ENCODE data around the gene FBXO47. TPM values are rescaled to one million over a fixed set of nuclear protein-coding genes. Genes with fewer than 3 reads are reported as not detected.

The FBXO47 gene
- total and polyA plus RNA-seq, 2 of the 13 experiments (the other 11 are each of a cell fraction or from before 2014, with no cell fraction given) = not detected

DNA sequence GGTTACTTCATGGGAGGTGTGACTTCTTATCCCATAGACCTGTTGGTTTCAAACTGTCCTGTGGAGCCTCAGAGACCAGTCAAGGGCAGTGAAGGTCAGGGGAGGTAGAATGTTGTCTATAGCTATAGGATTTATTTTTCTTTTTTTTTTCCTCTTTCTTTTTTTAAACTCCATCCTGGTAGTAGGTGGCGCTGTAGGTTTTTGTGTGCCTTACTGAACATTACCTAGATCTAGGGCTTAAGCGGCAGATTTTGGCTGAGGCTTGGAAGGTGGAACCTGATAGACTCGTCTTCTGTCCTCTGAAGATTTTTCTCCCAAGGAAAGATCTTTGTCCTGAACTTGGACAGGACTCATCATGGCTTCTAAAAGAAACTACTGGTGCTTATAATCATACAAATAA lies 49.9 kb downstream of the FBXO47 start:
- Histone ChIP-seq H3K27me3 (ENCODE audit: control insufficient read depth in 1 of 2, insufficient read depth in 2 of 2, low read length in 2 of 2) (no peaks in the 10 kb centered on the region), H4K20me1 (ENCODE audit: insufficient read depth, low read length) (no peaks in the 10 kb centered on the region; the same call in 1 of the 2 replicates), H3K36me3 (replicated peaks in 1 of 2; ENCODE audit: control insufficient read depth in 1 of 2, insufficient read depth in 2 of 2, low read length in 2 of 2) (peaks cover 36 to 62% of the 10 kb centered on the region in 2 experiments), H3K4me1 (ENCODE audit: insufficient read depth, low read length) (peaks cover 53% of the 10 kb centered on the region), H3K4me2 (ENCODE audit: low read depth, low read length) (no peak overlapping the region), H3K9me3 (ENCODE audit: low read length) (no peaks in the 10 kb centered on the region), H3K79me2 (ENCODE audit: insufficient read depth, low read length) (no peaks in the 10 kb centered on the region), H3K9ac (ENCODE audit: insufficient read depth, low read depth, low read length) (no peak overlapping the region), H2AFZ (ENCODE audit: low read length) (no peak overlapping the region), H3K27ac (ENCODE audit: extremely low read length, insufficient read depth, low read length) (peak overlapping the region; percentile 30), H3K4me3 (replicated peaks in 1 of 3; ENCODE audit: insufficient read depth in 1 of 3, low read depth in 2 of 3, low read length in 3 of 3) (no peak overlapping the region)
- 98% methylated on average over 3 of the region's 3 CpGs for WGBS (ENCODE audit: low lambda C conversion rate)
- intact Hi-C loops (cut with micrococcal nuclease; ENCODE audit: unreplicated experiment) (loop anchor here (5.0 to 10.0 kb wide), 2 partner anchors 45 to 238 kb away; partner anchors contain the start of genes LASP1 and PLXDC1), in situ Hi-C loops (cut with HindIII; ENCODE audit: extremely low pct_ligation_motif_present, low pct_unique_long_range_greater_than_20kb) (no loop called here)
- DNase-seq (ENCODE audit: low spot score) (no peak), FAIRE-seq (peak; percentile 8), ATAC-seq (no peak)
- POLR2A ChIA-PET = interaction anchor here (5.4 kb wide), 1 partner anchor 47 kb away, joined by 112 read pairs; the partner anchor contains the start of gene LASP1
- TF ChIP-seq ZNF841 (CRISPR knock-in tag; IDR thresholded peaks at IDR 0.05; ENCODE audit: borderline replicate concordance) = no peak
- TF ChIP-seq, protein P1, sequence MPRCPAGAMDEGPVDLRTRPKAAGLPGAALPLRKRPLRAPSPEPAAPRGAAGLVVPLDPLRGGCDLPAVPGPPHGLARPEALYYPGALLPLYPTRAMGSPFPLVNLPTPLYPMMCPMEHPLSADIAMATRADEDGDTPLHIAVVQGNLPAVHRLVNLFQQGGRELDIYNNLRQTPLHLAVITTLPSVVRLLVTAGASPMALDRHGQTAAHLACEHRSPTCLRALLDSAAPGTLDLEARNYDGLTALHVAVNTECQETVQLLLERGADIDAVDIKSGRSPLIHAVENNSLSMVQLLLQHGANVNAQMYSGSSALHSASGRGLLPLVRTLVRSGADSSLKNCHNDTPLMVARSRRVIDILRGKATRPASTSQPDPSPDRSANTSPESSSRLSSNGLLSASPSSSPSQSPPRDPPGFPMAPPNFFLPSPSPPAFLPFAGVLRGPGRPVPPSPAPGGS (CRISPR knock-in tag; IDR thresholded peaks at IDR 0.05) = no peak
- TF ChIP-seq ZNF713 (CRISPR knock-in tag; IDR thresholded peaks at IDR 0.05) = no peak
- 0 out of 2 replicates have a peak, but pooled peaks have one; percentile 5 for TF ChIP-seq STAG1 (CRISPR knock-in tag; IDR thresholded peaks at IDR 0.05)
- no peak for TF ChIP-seq ETV6 (CRISPR knock-in tag; conservative IDR thresholded peaks at IDR 0.05)
- TF ChIP-seq, protein P2, sequence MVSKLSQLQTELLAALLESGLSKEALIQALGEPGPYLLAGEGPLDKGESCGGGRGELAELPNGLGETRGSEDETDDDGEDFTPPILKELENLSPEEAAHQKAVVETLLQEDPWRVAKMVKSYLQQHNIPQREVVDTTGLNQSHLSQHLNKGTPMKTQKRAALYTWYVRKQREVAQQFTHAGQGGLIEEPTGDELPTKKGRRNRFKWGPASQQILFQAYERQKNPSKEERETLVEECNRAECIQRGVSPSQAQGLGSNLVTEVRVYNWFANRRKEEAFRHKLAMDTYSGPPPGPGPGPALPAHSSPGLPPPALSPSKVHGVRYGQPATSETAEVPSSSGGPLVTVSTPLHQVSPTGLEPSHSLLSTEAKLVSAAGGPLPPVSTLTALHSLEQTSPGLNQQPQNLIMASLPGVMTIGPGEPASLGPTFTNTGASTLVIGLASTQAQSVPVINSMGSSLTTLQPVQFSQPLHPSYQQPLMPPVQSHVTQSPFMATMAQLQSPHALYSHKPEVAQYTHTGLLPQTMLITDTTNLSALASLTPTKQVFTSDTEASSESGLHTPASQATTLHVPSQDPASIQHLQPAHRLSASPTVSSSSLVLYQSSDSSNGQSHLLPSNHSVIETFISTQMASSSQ (IDR thresholded peaks at IDR 0.05; ENCODE audit: low read depth) = no peak
- TF ChIP-seq, protein P2 (CRISPR knock-in tag; IDR thresholded peaks at IDR 0.05; ENCODE audit: borderline replicate concordance) = no peak
- no peak for TF ChIP-seq RFX5 (IDR thresholded peaks at IDR 0.05; ENCODE audit: low read depth, low read length)
- TF ChIP-seq SNRNP70 (IDR thresholded peaks at IDR 0.05; ENCODE audit: low read depth, low read length) = no peak
- TF ChIP-seq MEF2D (CRISPR knock-in tag; IDR thresholded peaks at IDR 0.05) = no peak
- CTCF ChIA-PET (ENCODE audit: low intra/inter-chr PET ratio, low total read pairs) = no interaction called here
- BruUV-seq (replicated peaks) = no TSS peak

All from HepG2 (cell line).